ENCODE data around the gene JPH2.

GRCh38 chr20:44138867-44139266 lies 48.1 kb downstream of the JPH2 start:
- no peak for TF ChIP-seq CTCF (conservative IDR thresholded peaks at IDR 0.05; ENCODE audit: low read depth, low read length)
- no peak for TF ChIP-seq EZH2 (IDR thresholded peaks at IDR 0.05; ENCODE audit: low read length, unreplicated experiment)

All from PC-3 (cell line).